Activated naive CD4-positive, alpha-beta T cell (primary cell): ENCODE data around the gene TYMP.
"Not testable (repeated sequence)": the region's sequence is repeated elsewhere in the genome, so short reads cannot be mapped to it uniquely, and the experiment has no call there.

Experiments
- DNase-seq, 4 experiments: peaks; one replicate each; lab custom pipeline; 2025; lab: John Stamatoyannopoulos, UW

Gene TYMP

GRCh38 chr22:50540381-50540780, 10.6 kb upstream of the TYMP start:
- no peak for DNase-seq

GRCh38 chr22:50537765-50538164, 8.0 kb upstream of the TYMP start:
- no peak for DNase-seq

GRCh38 chr22:50536226-50536625, 6.4 kb upstream of the TYMP start:
- DNase-seq = no peak

GRCh38 chr22:50535113-50535512, 5.3 kb upstream of the TYMP start:
- DNase-seq = no peak

GRCh38 chr22:50533856-50534711, 4.3 kb upstream of the TYMP start:
- not testable (repeated sequence) for DNase-seq

GRCh38 chr22:50532824-50533796, 3.3 kb upstream of the TYMP start:
- no peak for DNase-seq

- no peak for DNase-seq
Measured at GRCh38 chr22:50531962-50532674, 2.3 kb upstream of the TYMP start.

- DNase-seq = peak in 2 of 4 experiments; percentile 56 to 63
Measured at GRCh38 chr22:50531546-50531961, 1.7 kb upstream of the TYMP start.

- peak; percentile 41 to 69 (median 60) for DNase-seq
Measured at GRCh38 chr22:50530877-50531545, 1.2 kb upstream of the TYMP start.

GRCh38 chr22:50530580-50530876, 716 bp upstream of the TYMP start:
- DNase-seq = no peak

GRCh38 chr22:50529416-50529896, 356 bp downstream of the TYMP start:
- DNase-seq = no peak

GRCh38 chr22:50528682-50529415, 963 bp downstream of the TYMP start:
- DNase-seq = no peak

- no peak for DNase-seq
Measured at GRCh38 chr22:50527921-50528681, 1.7 kb downstream of the TYMP start.

GRCh38 chr22:50526834-50527801, 2.7 kb downstream of the TYMP start:
- DNase-seq = no peak

- DNase-seq = peak; percentile 70 to 77 (median 73)
Measured at GRCh38 chr22:50526108-50526833, 3.5 kb downstream of the TYMP start.

GRCh38 chr22:50525858-50526107, 4.0 kb downstream of the TYMP start:
- no peak for DNase-seq

- peak; percentile 94 to 98 (median 96) for DNase-seq
Measured at GRCh38 chr22:50525104-50525857, 4.5 kb downstream of the TYMP start, which contains the start of gene SCO2. Gene SCO2, minus strand, starts transcription at chr22:50525598. Its CDS starts 1,187 bp downstream, at chr22:50524411.
